Left forelimb (tissue), 1 donor: ENCODE results near the gene KCNG3.
"Not testable (repeated sequence)": the region's sequence is repeated elsewhere in the genome, so short reads cannot be mapped to it uniquely, and the experiment has no call there.

Experiments
- DNase-seq: peaks from one replicate; pipeline ENCODE4 v3.0.0-alpha.2; 2018; ENCODE audit warnings: low spot score

Gene KCNG3

GRCh38 chr2:42429352-42429751 is 64.4 kb downstream of the KCNG3 start:
- DNase-seq = no peak

- DNase-seq = no peak
Measured at GRCh38 chr2:42425697-42426096, 68.1 kb downstream of the KCNG3 start.

- no peak for DNase-seq
Measured at GRCh38 chr2:42424033-42424432, 69.7 kb downstream of the KCNG3 start.

- DNase-seq = no peak
Measured at GRCh38 chr2:42421601-42422239, 72.1 kb downstream of the KCNG3 start.

- DNase-seq = no peak
Measured at GRCh38 chr2:42421157-42421485, 72.7 kb downstream of the KCNG3 start.

- DNase-seq = no peak
Measured at GRCh38 chr2:42414648-42415047, 79.1 kb downstream of the KCNG3 start.

GRCh38 chr2:42414158-42414557 is 79.6 kb downstream of the KCNG3 start:
- no peak for DNase-seq

- no peak for DNase-seq
Measured at GRCh38 chr2:42410742-42411514, 82.9 kb downstream of the KCNG3 start.

GRCh38 chr2:42408009-42408408 is 85.8 kb downstream of the KCNG3 start:
- no peak for DNase-seq

- DNase-seq = no peak
Measured at GRCh38 chr2:42407476-42407875, 86.3 kb downstream of the KCNG3 start.

GRCh38 chr2:42404676-42405075 is 89.1 kb downstream of the KCNG3 start:
- no peak for DNase-seq

- DNase-seq = no peak
Measured at GRCh38 chr2:42401773-42402172, 92.0 kb downstream of the KCNG3 start.

- DNase-seq = not testable (repeated sequence)
Measured at GRCh38 chr2:42398052-42398451, 95.7 kb downstream of the KCNG3 start.

GRCh38 chr2:42393320-42393719 is 100.5 kb downstream of the KCNG3 start:
- DNase-seq = not testable (repeated sequence)

- DNase-seq = no peak
Measured at GRCh38 chr2:42392191-42392590, 101.6 kb downstream of the KCNG3 start.
